Measurements from ENCODE around the gene SLC43A3.

- TF ChIP-seq CTCF (IDR thresholded peaks at IDR 0.05) (no peak), POLR2AphosphoS5 (IDR thresholded peaks at IDR 0.05) (no peak)
These were observed 26.8 kb downstream of the SLC43A3 start for GRCh38 chr11:57399972-57400578.
